Hippocampal formation (tissue), 2 donors: ENCODE data around the gene ZSCAN5A.
"Not testable (repeated sequence)": the region's sequence is repeated elsewhere in the genome, so short reads cannot be mapped to it uniquely, and the experiment has no call there.

ENCODE experiments used
- DNase-seq, 2 donors: peaks; one replicate each; lab custom pipeline; 2025; lab: John Stamatoyannopoulos, UW

ZSCAN5A gene, protein sequence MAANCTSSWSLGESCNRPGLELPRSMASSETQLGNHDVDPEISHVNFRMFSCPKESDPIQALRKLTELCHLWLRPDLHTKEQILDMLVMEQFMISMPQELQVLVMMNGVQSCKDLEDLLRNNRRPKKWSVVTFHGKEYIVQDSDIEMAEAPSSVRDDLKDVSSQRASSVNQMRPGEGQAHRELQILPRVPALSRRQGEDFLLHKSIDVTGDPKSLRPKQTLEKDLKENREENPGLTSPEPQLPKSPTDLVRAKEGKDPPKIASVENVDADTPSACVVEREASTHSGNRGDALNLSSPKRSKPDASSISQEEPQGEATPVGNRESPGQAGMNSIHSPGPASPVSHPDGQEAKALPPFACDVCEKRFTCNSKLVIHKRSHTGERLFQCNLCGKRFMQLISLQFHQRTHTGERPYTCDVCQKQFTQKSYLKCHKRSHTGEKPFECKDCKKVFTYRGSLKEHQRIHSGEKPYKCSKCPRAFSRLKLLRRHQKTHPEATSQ

DNA sequence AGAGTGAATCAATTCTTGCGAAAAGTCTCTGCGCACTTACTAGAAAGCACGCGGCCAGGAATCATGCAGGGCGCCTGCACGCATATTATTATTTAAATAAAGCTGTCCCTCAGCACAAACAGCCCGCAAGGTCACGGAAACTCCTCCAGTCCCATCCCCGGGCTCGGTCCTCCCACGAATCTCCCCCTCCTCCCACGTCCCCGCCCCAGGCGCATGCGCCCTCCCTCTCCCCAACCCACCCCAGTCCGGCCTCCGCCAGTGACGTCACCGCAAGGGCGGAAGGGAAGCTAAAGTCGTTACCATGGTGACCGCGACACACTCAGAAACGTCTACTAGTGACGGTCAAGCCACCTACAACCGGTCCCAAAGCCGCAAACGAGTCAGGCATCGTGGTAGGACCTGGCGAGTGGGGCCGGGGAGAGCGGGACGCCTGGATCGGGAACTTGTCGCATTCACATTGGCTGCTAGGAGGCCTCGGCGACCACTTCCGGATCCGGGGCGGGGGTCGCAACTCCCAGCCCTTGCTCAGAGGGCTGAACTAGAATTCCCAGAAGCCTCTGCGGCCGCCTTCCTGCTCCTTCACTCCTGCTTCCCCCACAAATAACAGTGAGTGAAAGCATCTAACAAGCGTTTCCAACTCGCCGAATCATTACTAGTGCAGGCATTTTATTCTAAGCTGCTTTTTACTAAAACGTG is at the start of gene ZSCAN5A:
ZSCAN5A (minus strand) TSS at position 459 of the 696 bp plus-strand sequence. CDS start 89,793 bp downstream, outside the sequence.
- DNase-seq: peak; percentile 97 to 99

DNA sequence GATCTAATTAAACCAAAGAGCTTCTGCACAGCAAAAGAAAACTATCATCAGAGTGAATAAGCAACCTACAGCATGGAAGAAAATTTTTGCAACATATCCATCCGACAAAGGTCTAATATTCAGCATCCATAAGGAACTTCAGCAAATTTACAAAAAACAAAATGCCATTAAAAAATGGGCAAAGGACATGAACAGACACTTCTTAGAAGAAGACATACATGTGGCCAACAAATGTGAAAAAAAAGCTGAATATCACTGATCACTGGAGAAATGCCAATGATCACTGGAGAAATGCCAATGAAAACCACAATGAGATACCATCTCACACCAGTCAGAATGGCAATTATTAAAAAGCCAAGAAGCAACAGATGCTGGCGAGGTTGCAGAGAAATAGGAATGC is 46.2 kb upstream of the ZSCAN5A start:
- no peak for DNase-seq

DNA sequence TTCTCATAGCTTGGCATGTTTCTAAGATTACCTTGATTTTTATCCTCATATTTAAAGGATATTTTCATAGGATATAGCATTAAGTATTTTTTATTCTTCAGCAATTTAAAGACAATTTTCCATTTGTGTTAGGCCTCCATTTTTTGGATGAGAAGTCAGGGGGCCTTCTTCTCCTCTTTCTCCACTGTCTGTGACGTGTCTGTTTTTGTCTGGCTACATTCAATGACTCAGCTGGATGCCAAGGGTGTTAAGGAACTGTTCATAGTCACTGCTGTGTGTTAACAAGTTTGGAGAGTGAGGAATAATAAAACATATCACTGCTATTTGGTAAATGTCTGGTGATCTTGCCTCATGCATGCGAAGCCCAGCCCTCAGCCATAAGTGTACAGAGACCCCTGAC is 42.3 kb upstream of the ZSCAN5A start:
- no peak for DNase-seq

DNA sequence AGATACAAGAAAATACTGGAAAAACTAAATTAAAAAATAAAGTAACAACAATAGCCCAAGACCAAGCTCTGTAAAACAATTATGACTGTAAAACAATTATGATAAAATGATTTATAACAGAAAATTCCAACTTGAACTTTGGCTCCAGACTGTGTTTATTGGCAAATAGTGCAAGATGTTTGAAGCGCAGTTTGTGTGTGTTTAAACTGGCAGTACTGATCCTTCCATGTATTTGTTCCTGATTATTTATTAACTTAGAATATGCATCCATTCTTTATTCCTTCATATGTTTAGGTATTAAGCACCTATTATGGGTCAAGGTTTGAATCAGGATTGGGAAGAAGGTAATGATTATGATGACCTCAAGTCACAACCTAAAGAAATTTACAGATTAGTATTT is 40.9 kb upstream of the ZSCAN5A start:
- DNase-seq: no peak

DNA sequence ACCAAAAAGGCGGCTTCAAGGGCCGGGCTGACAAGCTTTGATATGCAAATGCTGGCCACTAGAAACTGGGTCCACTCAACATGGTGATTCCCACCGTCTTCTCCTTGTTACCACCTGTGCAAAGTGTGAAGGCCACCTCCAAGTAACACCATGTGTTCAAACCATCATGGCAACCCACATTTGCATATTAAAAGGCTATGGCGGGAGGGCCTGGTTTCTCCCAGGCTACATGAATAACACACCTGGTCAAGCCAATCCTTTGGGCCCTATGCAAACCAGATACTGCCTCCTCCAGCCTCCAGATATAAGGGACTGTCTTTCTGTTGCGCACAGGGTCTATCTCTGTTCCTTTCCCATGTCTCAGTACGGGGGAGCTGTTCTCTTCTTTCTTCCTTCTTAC is 36.6 kb upstream of the ZSCAN5A start:
- no peak for DNase-seq

DNA sequence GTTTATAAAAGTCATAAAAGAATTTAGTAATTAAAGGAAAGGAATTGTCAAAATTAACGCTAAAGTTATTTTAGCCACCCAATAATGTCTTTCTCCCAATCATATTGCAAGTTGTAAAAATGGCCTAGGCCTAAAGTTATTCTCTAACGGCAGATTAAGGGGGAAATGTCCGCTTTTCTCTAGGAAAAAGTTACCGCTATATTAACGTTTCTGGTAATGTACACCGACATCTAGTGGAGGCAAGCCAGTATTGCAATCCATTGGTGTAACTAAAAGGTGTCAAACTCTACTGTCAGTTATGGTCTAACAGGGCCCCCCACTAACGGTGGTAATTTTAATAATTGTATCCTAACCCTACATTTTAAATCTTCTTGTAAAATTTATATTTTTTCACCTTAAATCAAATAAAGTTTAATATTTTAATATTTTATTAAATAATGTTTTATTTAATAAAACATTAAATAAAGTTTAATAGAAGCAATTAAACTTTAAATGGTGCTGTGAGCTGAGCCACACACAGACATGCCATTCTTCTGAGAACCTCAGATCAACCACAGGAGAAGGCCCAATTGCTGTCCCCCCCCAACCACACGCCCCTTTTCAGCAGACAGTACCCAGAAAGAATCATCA is 35.9 kb upstream of the ZSCAN5A start:
- DNase-seq: no peak

DNA sequence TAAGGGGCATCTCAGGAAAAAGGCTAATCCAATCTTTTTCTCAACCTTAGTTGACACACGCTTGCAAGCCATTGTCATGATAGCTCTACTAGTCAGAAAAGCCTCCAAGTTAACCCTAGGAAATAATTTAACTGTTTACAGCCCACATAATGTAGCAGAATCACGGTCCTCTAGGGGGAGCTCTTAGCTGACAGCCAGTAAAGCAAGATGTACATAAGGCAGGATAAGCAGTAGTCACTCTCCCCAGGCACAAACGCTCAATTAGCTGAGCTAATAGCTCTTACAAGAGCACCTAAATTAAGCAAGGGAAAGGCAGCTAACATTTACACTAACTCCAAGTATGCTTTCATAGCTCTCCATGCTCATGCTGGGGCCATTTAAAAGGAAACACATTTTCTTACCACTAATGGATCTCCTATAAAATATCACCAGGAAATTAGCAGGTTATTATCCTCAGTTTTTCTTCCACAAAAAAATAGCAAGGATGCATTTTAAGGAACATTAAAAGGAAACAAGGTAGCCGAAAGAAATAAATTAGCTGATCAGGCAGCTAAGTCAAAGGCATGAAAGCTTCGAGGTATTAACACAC is 33.7 kb upstream of the ZSCAN5A start:
- DNase-seq: no peak

DNA sequence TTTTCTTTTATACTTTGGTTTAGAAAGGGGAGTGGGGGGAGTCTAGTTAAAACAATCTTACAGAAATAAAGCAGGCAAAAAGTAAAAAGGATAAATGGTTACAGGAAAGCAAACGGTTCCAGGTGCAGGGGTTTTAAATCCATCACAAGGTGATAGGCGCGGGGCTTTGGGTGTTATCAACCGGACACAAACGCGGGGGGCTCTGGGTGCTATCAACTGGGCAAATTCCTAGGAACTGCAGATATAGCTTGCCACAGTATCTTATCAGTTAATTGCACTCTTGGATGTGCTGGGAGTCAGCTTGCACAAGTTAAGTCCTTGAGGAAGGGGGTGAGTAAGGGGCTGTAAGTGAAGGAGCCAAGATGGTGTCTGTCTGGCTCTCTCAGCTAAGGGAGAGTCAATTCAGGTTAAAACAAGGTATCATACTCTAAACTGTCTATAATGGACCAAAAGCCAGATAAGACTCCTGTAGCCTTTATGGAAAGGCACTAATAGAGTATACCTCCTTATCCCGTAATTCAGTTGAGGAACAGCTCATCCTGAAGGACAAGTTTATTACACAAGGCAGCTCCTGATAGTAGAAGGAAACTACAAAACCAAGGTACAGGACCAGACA is 32.6 kb upstream of the ZSCAN5A start:
- DNase-seq: no peak

DNA sequence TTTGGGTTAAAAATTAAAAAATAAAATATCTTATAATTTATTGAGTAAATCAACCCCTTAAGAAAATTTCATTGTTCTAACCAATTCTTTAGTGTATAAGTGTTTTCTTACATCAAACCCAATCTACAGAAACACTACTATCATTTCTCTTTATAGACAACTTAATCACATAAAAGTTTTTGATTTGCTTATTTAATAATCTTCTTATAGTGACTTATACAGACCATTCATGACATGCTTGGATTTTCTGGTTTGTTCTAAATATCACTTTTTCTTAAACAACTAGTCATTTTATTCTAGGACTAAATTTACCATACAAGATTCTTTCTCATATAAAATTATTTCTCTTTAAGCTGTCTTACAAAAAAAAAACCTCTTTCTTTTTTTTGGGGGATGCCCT is 27.3 kb upstream of the ZSCAN5A start:
- no peak for DNase-seq

DNA sequence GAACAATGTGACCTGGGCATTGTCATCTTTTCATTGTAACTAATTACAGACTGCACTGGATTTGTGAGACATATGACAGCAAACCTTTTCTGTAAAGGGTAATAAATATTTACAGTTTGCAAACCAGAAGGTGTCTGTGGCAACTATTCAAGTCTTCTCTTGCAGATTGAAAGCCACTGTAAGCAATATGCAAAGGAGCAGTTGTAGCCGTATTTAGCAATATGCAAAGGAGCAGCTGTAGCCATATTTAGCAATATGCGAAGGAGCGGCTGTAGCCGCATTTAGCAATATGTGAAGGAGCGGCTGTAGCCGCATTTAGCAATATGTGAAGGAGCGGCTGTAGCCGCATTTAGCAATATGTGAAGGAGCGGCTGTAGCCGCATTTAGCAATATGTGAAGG is 24.4 kb upstream of the ZSCAN5A start:
- DNase-seq: not testable (repeated sequence)

DNA sequence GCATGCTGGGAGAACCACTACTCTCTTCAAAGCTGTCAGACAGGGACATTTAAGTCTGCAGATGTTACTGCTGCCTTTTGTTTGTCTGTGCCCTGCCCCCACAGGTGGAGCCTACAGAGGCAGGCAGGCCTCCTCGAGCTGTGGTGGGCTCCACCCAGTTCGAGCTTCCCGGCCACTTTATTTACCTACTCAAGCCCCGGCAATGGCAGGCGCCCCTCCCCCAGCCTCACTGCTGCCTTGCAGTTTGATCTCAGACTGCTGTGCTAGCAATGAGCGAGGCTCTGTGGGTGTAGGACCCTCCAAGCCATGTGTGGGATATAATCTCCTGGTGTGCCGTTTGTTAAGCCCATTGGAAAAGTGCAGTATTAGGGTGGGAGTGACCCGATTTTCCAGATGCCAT is 22.4 kb upstream of the ZSCAN5A start:
- not testable (repeated sequence) for DNase-seq

DNA sequence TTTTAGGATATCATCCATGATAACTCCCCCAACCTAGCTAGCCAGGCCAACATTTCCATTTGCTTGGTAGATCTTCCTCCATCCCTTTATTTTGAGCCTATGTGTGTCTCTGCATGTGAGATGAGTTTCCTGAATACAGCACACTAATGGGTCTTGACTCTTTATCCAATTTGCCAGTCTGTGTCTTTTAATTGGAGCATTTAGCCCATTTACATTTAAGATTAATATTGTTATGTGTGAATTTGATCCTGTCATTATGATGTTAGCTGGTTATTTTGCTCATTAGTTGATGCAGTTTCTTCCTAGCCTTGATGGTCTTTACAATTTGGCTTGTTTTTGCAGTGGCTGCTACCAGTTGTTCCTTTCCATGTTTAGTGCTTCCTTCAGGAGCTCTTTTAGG is 20.7 kb upstream of the ZSCAN5A start:
- not testable (repeated sequence) for DNase-seq

DNA sequence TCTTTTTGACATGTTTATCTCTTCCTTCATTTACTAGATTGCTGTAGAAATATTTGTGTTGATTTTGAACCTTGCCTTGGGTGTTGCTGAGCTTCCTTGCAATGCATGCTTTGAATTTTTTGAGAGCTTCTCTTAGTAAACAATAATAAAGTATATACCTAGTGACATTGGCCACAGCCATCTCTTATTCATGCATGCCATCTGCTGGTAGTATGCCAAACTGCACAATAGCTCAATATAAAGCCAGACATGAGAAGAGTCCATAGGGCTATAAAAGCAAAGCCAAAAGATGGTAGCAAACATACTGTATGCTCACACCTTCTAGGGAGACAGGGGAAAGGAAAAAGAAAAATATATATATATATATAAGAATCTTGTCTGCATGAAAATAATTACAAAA is 18.9 kb upstream of the ZSCAN5A start:
- DNase-seq: no peak

DNA sequence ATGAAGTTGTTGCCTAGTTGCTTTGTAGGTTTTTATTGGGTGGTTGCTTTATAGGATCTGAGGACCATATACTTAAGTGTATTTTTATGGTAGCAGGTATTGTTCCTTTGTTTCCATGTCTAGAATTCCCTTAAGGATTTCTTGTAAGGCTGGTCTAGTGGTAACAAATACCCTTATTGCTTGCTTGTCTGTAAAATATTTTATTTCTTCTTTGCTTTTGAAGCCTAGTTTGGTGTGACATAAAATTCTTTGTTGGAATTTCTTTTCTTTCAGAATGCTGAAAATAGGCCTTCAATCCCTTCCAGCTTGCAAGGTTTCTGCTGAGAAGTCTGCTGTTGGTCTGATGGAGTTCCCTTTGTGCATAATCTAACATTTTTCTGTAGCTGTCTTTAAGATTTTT is 18.1 kb upstream of the ZSCAN5A start:
- no peak for DNase-seq

DNA sequence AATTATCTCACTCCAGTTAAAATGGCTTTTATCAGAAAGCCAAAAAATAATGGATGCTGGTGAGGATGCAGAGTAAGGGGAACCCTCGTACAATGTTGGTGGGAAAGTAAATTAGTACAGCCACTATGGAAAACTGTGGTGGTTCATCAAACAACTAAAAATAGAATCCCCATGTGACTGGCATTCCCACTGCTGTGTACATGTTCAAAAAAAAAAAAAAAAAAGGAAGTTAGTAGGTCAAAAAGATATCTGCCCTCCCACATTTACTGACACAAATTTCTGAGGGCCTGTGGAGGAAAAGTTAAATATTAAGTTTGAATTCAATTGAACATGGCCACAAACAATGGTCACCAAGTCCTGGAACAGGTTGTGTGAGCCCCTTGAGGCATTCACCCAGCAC is 9.8 kb upstream of the ZSCAN5A start:
- no peak for DNase-seq

DNA sequence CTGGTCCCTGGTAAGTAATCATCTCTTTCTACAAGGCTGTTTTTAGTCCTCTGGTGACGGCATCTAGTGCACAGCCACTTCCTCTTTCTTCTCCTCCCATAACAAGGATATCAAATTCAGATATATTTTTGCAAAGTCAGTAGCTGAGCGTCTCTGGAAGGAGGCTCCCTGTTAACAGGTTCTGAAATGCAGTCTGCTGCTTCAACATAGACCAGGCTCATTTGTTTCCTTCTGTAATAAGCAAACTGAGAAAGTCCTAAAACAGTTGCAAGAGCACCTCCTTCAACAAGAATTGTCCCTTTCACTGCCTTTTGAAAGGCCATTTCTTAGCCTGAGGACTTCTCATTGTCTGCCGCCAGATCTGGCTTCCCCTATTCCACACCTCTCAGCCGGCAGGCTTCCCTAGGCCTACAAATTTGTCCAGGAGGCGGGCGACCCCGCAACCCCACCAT is 7.4 kb upstream of the ZSCAN5A start:
- peak in 1 of 2 donors; percentile 33 for DNase-seq

DNA sequence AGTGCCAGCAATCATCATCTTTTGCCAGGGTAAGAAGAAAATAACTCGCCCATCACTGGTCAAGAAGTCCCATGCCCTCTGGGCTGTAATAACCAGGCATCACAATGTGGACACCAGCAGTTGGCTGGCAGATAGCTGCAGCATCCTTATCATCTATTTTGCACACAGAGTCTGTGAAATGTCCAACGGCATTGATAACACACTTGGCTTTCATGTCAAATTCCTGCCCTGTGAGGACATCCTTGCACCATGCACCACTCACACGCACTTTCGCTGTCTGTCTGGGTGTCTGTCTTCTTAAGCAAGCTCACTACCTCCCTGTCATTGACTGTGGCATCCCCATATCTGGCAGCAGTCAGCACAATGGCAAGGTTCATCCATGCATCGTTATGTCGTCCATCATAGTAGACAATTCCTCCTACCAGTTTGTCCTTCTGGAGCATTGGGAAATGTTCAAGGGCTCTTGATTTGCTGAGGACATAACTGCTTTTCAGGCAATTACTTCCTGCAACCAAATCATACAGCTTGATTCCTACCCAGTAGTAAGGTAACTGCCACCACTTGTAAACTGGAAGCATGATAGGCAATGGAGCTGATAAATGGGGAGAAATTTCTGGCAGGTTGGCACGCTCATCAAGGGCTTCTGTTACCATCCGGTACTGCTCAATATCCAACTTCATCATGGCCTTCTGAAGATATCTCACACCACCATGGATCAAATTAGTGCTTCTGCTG is 6.8 kb upstream of the ZSCAN5A start:
- DNase-seq: no peak

DNA sequence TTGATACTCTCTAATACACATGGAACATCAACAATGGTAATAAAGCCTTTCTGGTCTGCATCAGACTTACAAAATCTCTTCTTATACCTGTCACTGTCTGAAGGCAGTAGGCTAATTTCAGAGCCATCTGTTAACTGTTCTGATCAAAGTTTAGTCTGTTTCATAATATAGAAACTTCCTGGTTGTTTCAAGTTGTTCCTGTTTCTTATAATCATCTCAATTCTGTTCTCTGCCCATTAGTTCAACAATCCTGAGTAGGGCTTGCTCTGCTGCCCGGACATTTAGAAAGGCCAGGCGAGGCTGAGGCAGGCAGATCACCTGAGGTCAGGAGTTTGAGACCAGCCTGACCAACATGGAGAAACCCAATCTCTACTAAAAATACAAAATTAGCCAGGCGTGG is 5.4 kb upstream of the ZSCAN5A start:
- no peak for DNase-seq

DNA sequence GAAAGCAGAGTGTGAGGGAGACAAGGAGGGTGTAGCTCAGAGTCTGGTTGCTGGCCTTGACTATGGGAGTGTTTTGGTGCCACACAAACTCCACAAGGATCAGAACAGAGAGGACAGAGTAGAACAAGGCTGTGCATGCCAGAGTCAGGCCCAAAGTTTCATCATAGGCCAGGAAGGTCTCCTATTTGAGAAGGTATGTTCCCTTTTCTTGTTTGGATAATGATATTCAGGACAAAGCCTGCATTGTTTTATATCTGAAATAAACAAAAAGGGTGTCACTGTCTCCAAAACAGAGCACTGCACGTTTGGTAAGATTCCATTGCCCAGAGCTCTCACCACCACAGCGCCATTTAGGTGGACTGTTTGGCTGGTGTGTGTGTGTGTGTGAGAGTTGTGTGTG is 3.1 kb upstream of the ZSCAN5A start:
- DNase-seq: no peak

DNA sequence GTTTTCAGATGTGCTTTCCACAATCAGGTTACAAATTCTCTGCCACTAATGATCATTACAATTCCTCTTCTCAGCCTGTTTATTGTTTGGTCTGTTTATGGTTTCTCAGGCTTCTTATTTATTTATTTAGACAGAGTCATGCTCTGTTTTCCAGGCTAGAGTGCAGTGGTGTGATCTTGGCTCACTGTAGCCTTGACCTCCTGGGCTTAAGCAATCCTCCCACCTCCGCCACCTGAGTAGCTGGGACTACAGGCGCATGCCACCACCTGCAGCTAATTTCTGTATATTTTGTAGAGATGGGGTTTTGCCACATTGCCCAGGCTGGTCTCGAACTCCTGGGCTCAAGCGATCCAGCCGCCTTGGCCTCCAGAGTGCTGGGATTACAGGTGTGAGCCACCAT is 2.1 kb upstream of the ZSCAN5A start:
- DNase-seq: no peak
